ENCODE data around the gene DNAJC27.

The DNAJC27 gene

DNA sequence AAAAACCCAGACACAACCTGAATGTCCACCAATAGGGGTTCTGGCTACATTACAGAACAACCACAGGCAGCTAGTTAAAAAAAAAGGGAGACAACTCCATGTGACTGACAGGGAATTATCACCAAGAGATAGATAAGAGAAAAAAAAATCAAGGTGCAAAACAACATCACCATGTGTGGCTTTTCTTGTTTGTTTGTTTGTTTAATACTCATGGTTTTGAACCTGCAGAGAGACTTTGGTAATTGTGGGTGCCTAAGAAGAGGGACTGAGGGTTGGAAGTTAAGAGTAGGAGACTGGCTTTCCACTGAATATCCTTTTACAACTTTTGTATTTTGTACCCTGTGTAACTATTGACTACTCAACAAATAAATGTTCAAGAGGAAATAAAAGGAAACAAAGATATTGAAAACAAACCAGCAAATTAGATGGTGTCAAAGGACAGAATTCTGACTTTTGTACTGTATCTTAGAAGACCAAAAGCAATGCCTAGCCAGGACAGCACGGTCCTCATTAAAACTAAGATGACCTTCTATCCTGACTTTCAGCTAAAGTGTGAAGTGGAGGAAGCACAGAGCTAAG is 22.5 kb upstream of the DNAJC27 start:
- H3K27me3 ChIP-seq (ENCODE audit: low read depth, low read length): peaks cover 9% of the 10 kb centered on the region
- no peak for TF ChIP-seq EZH2phosphoT487 (IDR thresholded peaks at IDR 0.05; ENCODE audit: low read depth)
- H3K27ac ChIP-seq (ENCODE audit: low read length): no peak overlapping the region
- H3K4me2 ChIP-seq (ENCODE audit: low read length): no peak overlapping the region
- no peaks in the 10 kb centered on the region for H4K20me1 ChIP-seq (ENCODE audit: insufficient read depth, low read length)
- H3K4me3 ChIP-seq (ENCODE audit: low read length): no peak overlapping the region
- no peaks in the 10 kb centered on the region for H3K4me1 ChIP-seq (ENCODE audit: low read length)
- no peaks in the 10 kb centered on the region for H3K9me3 ChIP-seq (ENCODE audit: insufficient read depth, low read length)
- H3K36me3 ChIP-seq (replicated peaks; ENCODE audit: low read depth, low read length): no peaks in the 10 kb centered on the region
- H3K79me2 ChIP-seq (ENCODE audit: low read length): no peaks in the 10 kb centered on the region
- no peak overlapping the region for H3K9ac ChIP-seq (ENCODE audit: low read length)
- no peak overlapping the region for H2AFZ ChIP-seq (ENCODE audit: low read depth, low read length)

GRCh38 chr2:24993406-24994145 is 21.8 kb upstream of the DNAJC27 start:
- no peaks in the 10 kb centered on the region for H3K79me2 ChIP-seq (ENCODE audit: low read length)
- H4K20me1 ChIP-seq (ENCODE audit: insufficient read depth, low read length): no peaks in the 10 kb centered on the region
- H3K4me2 ChIP-seq (ENCODE audit: low read length): no peak overlapping the region
- no peak overlapping the region for H3K4me3 ChIP-seq (ENCODE audit: low read length)
- H3K36me3 ChIP-seq (replicated peaks; ENCODE audit: low read depth, low read length): no peaks in the 10 kb centered on the region
- H3K27me3 ChIP-seq (ENCODE audit: low read depth, low read length): peaks cover 9% of the 10 kb centered on the region
- H2AFZ ChIP-seq (ENCODE audit: low read depth, low read length): no peak overlapping the region
- H3K9ac ChIP-seq (ENCODE audit: low read length): no peak overlapping the region
- H3K27ac ChIP-seq (ENCODE audit: low read length): no peak overlapping the region
- H3K4me1 ChIP-seq (ENCODE audit: low read length): no peaks in the 10 kb centered on the region
- no peaks in the 10 kb centered on the region for H3K9me3 ChIP-seq (ENCODE audit: insufficient read depth, low read length)
- no peak for TF ChIP-seq EZH2phosphoT487 (IDR thresholded peaks at IDR 0.05; ENCODE audit: low read depth)
- TF ChIP-seq CTCF (IDR thresholded peaks at IDR 0.05; ENCODE audit: low read depth, low read length): no peak

DNA sequence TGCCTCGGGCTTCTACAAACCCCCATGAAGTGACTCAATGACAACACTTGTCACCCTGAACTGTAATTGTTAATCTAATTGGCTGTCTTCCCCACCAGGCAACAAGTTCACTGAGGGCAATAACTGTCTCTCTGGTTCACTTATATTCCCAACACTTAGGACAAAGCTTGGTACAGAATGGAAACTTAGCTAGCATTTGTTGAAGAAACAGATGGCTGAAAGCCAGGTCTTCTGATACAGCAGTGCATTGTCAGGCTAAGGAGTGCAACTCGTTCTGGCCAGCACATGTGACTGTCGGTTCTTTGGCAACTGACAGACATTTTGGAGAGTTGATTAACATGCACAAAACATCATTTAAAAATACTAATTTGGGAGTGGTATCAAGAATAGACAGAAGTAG is 14.6 kb upstream of the DNAJC27 start:
- H3K4me3 ChIP-seq (ENCODE audit: low read length): no peak overlapping the region
- H3K36me3 ChIP-seq (replicated peaks; ENCODE audit: low read depth, low read length): no peaks in the 10 kb centered on the region
- no peak overlapping the region for H3K4me2 ChIP-seq (ENCODE audit: low read length)
- peaks cover 10% of the 10 kb centered on the region for H3K27me3 ChIP-seq (ENCODE audit: low read depth, low read length)
- H3K27ac ChIP-seq (ENCODE audit: low read length): no peak overlapping the region
- H3K79me2 ChIP-seq (ENCODE audit: low read length): no peaks in the 10 kb centered on the region
- no peaks in the 10 kb centered on the region for H4K20me1 ChIP-seq (ENCODE audit: insufficient read depth, low read length)
- H3K4me1 ChIP-seq (ENCODE audit: low read length): no peaks in the 10 kb centered on the region
- no peak overlapping the region for H3K9ac ChIP-seq (ENCODE audit: low read length)
- TF ChIP-seq EZH2phosphoT487 (IDR thresholded peaks at IDR 0.05; ENCODE audit: low read depth) (no peak), CTCF (IDR thresholded peaks at IDR 0.05; ENCODE audit: low read depth, low read length) (no peak)
- H3K9me3 ChIP-seq (ENCODE audit: insufficient read depth, low read length): no peaks in the 10 kb centered on the region
- H2AFZ ChIP-seq (ENCODE audit: low read depth, low read length): no peak overlapping the region

- Histone ChIP-seq H3K27ac (ENCODE audit: low read length) (no peak overlapping the region), H3K36me3 (replicated peaks; ENCODE audit: low read depth, low read length) (no peaks in the 10 kb centered on the region), H3K4me1 (ENCODE audit: low read length) (no peaks in the 10 kb centered on the region), H3K79me2 (ENCODE audit: low read length) (no peaks in the 10 kb centered on the region), H3K9me3 (ENCODE audit: insufficient read depth, low read length) (no peaks in the 10 kb centered on the region), H2AFZ (ENCODE audit: low read depth, low read length) (no peak overlapping the region), H3K27me3 (ENCODE audit: low read depth, low read length) (peaks cover 11% of the 10 kb centered on the region), H3K4me2 (ENCODE audit: low read length) (no peak overlapping the region), H4K20me1 (ENCODE audit: insufficient read depth, low read length) (no peaks in the 10 kb centered on the region), H3K4me3 (ENCODE audit: low read length) (no peak overlapping the region), H3K9ac (ENCODE audit: low read length) (no peak overlapping the region)
- no peak for TF ChIP-seq CTCF (IDR thresholded peaks at IDR 0.05; ENCODE audit: low read depth, low read length)
- no peak for TF ChIP-seq EZH2phosphoT487 (IDR thresholded peaks at IDR 0.05; ENCODE audit: low read depth)
Measured at GRCh38 chr2:24985511-24985910, 13.8 kb upstream of the DNAJC27 start.
